ENCODE results near the gene EHD4.
A peak's percentile ranks its signal among the peaks of the same experiment; 100 is the strongest.

EHD4 gene

GRCh38 chr15:41990691-41991090 is 18.3 kb upstream of the EHD4 start:
- H3K9me3 Mint-ChIP-seq, result no peaks in the 10 kb centered on the region
- no peak overlapping the region for H3K27ac Mint-ChIP-seq
- peaks cover 14% of the 10 kb centered on the region for H3K27me3 Mint-ChIP-seq
- peak; percentile 6 for DNase-seq
- H3K36me3 Mint-ChIP-seq, result no peaks in the 10 kb centered on the region
- no peaks in the 10 kb centered on the region for H3K4me1 Mint-ChIP-seq
- H3K4me3 Mint-ChIP-seq, result no peak overlapping the region
- CTCF ChIA-PET, result interaction anchor here (0.6 to 8.8 kb wide), 13 partner anchors 9 to 148 kb away, joined by 3 to 106 read pairs (median 5); no protein-coding TSS in a partner anchor

GRCh38 chr15:41990243-41990605 is 17.9 kb upstream of the EHD4 start:
- no peaks in the 10 kb centered on the region for H3K9me3 Mint-ChIP-seq
- CTCF ChIA-PET, result interaction anchor here (0.7 to 8.8 kb wide), 20 partner anchors 8 to 285 kb away, joined by 3 to 106 read pairs (median 5); no protein-coding TSS in a partner anchor
- no peak overlapping the region for H3K27ac Mint-ChIP-seq
- no peaks in the 10 kb centered on the region for H3K36me3 Mint-ChIP-seq
- peaks cover 14% of the 10 kb centered on the region for H3K27me3 Mint-ChIP-seq
- no peak overlapping the region for H3K4me3 Mint-ChIP-seq
- peak; percentile 20 for DNase-seq
- H3K4me1 Mint-ChIP-seq, result no peaks in the 10 kb centered on the region

- Mint-ChIP-seq H3K9me3 (no peaks in the 10 kb centered on the region), H3K4me1 (no peaks in the 10 kb centered on the region), H3K27ac (no peak overlapping the region), H3K27me3 (peaks cover 14% of the 10 kb centered on the region), H3K4me3 (no peak overlapping the region), H3K36me3 (no peaks in the 10 kb centered on the region)
- DNase-seq, result peak; percentile 90
- CTCF ChIA-PET, result interaction anchor here (0.7 to 8.8 kb wide), 26 partner anchors 8 to 285 kb away, joined by 3 to 106 read pairs (median 4); partner anchors contain the start of gene MAPKBP1
Observed at GRCh38 chr15:41989573-41990242, 17.4 kb upstream of the EHD4 start.

GRCh38 chr15:41988896-41989572 is 16.7 kb upstream of the EHD4 start:
- Mint-ChIP-seq H3K4me1 (no peaks in the 10 kb centered on the region), H3K27me3 (peaks cover 19% of the 10 kb centered on the region), H3K27ac (no peak overlapping the region), H3K4me3 (no peak overlapping the region), H3K36me3 (no peaks in the 10 kb centered on the region), H3K9me3 (no peaks in the 10 kb centered on the region)
- CTCF ChIA-PET, result interaction anchor here (0.8 to 8.8 kb wide), 25 partner anchors 9 to 284 kb away, joined by 3 to 106 read pairs (median 4); partner anchors contain the start of gene MAPKBP1
- no peak for DNase-seq

- no peak overlapping the region for H3K27ac Mint-ChIP-seq
Observed at GRCh38 chr15:41987925-41988275, 15.5 kb upstream of the EHD4 start.

GRCh38 chr15:41987246-41987924 is 15.0 kb upstream of the EHD4 start:
- no peak overlapping the region for H3K4me3 Mint-ChIP-seq
- H3K27ac Mint-ChIP-seq, result no peak overlapping the region
- CTCF ChIA-PET, result interaction anchor here (1.0 to 8.8 kb wide), 2 partner anchors 67 to 96 kb away, joined by 3 to 106 read pairs; no protein-coding TSS in a partner anchor
- DNase-seq, result no peak
- no peaks in the 10 kb centered on the region for H3K9me3 Mint-ChIP-seq
- H3K4me1 Mint-ChIP-seq, result peaks cover under 1% of the 10 kb centered on the region
- peaks cover 20% of the 10 kb centered on the region for H3K27me3 Mint-ChIP-seq
- H3K36me3 Mint-ChIP-seq, result no peaks in the 10 kb centered on the region

More at GRCh38 chr15:41987925-41988275, 15.5 kb upstream of the EHD4 start:
- H3K9me3 Mint-ChIP-seq, result no peaks in the 10 kb centered on the region
- peaks cover 20% of the 10 kb centered on the region for H3K27me3 Mint-ChIP-seq
- DNase-seq, result peak; percentile 2
- H3K4me1 Mint-ChIP-seq, result no peaks in the 10 kb centered on the region
- H3K4me3 Mint-ChIP-seq, result no peak overlapping the region
- CTCF ChIA-PET, result interaction anchor here (1.0 to 8.8 kb wide), 8 partner anchors 9 to 150 kb away, joined by 3 to 106 read pairs (median 12); no protein-coding TSS in a partner anchor
- no peaks in the 10 kb centered on the region for H3K36me3 Mint-ChIP-seq

GRCh38 chr15:41985236-41986160 is 13.1 kb upstream of the EHD4 start:
- Mint-ChIP-seq H3K9me3 (no peaks in the 10 kb centered on the region), H3K27ac (no peak overlapping the region), H3K4me3 (no peak overlapping the region), H3K4me1 (peaks cover 19% of the 10 kb centered on the region), H3K27me3 (peaks cover 23% of the 10 kb centered on the region), H3K36me3 (no peaks in the 10 kb centered on the region)
- CTCF ChIA-PET, result interaction anchor here (1.0 to 2.2 kb wide), 4 partner anchors 72 to 80 kb away, joined by 4 to 9 read pairs (median 5); no protein-coding TSS in a partner anchor
- DNase-seq, result no peak

- no peak overlapping the region for H3K27ac Mint-ChIP-seq
- H3K36me3 Mint-ChIP-seq, result no peaks in the 10 kb centered on the region
- H3K27me3 Mint-ChIP-seq, result peaks cover 17% of the 10 kb centered on the region
- peaks cover 27% of the 10 kb centered on the region for H3K4me1 Mint-ChIP-seq
- H3K9me3 Mint-ChIP-seq, result no peaks in the 10 kb centered on the region
- CTCF ChIA-PET, result interaction anchor here (1.0 to 2.2 kb wide), 2 partner anchors 72 to 75 kb away, joined by 5 to 9 read pairs; no protein-coding TSS in a partner anchor
- no peak for DNase-seq
- H3K4me3 Mint-ChIP-seq, result no peak overlapping the region
Observed at GRCh38 chr15:41984622-41985021, 12.3 kb upstream of the EHD4 start.

GRCh38 chr15:41983621-41984571 is 11.5 kb upstream of the EHD4 start:
- Mint-ChIP-seq H3K4me3 (no peak overlapping the region), H3K27ac (no peak overlapping the region), H3K9me3 (no peaks in the 10 kb centered on the region), H3K36me3 (no peaks in the 10 kb centered on the region), H3K27me3 (peaks cover 11% of the 10 kb centered on the region), H3K4me1 (peaks cover 30% of the 10 kb centered on the region)
- CTCF ChIA-PET, result interaction anchor here (1.0 to 1.5 kb wide), 2 partner anchors 75 to 79 kb away, joined by 3 to 5 read pairs; no protein-coding TSS in a partner anchor
- no peak for DNase-seq

- Mint-ChIP-seq H3K9me3 (no peaks in the 10 kb centered on the region), H3K36me3 (no peaks in the 10 kb centered on the region), H3K27me3 (peaks cover 10% of the 10 kb centered on the region), H3K4me3 (no peak overlapping the region), H3K4me1 (peaks cover 36% of the 10 kb centered on the region), H3K27ac (no peak overlapping the region)
- CTCF ChIA-PET, result interaction anchor here (1.5 to 1.8 kb wide), 2 partner anchors 10 to 78 kb away, joined by 3 to 6 read pairs; no protein-coding TSS in a partner anchor
- no peak for DNase-seq
Observed at GRCh38 chr15:41983221-41983620, 10.9 kb upstream of the EHD4 start.

GRCh38 chr15:41982133-41982930 is 10.0 kb upstream of the EHD4 start:
- H3K9me3 Mint-ChIP-seq, result no peaks in the 10 kb centered on the region
- no peak for DNase-seq
- CTCF ChIA-PET, result interaction anchor here (1.5 to 1.8 kb wide), 2 partner anchors 9 to 77 kb away, joined by 3 to 6 read pairs; no protein-coding TSS in a partner anchor
- peaks cover 11% of the 10 kb centered on the region for H3K27me3 Mint-ChIP-seq
- H3K4me3 Mint-ChIP-seq, result no peak overlapping the region
- H3K36me3 Mint-ChIP-seq, result no peaks in the 10 kb centered on the region
- peaks cover 36% of the 10 kb centered on the region for H3K4me1 Mint-ChIP-seq
- H3K27ac Mint-ChIP-seq, result no peak overlapping the region
